Measurements from ENCODE around the gene PITX1.

DNA sequence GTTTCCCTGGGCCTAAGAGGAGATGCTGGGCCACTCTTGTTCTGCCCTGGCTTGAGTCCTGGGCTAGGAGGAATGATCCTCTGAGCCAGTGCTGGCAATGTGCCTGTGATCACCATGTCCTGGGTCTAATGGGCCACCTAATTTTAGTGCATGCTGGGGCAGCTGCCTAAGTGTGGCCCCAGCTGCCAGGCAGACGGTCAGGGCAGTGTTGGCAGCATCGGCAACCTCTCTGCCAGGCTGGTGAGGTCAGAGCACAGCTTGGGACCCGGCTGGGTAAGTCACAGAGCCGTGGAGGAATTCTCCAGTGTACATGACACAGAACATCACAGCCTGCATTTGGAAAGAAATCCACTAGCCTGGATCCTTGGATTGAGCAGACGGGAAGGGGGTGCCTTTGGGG is 21.4 kb upstream of the PITX1 start:
- TF ChIP-seq POLR2A (IDR thresholded peaks at IDR 0.05; ENCODE audit: borderline replicate concordance, extremely low read depth, insufficient read depth, insufficient read length) (no peak), RAD21 (IDR thresholded peaks at IDR 0.05; ENCODE audit: low read depth) (no peak), CEBPB (IDR thresholded peaks at IDR 0.05; ENCODE audit: low read depth) (no peak), EZH2phosphoT487 (IDR thresholded peaks at IDR 0.05; ENCODE audit: borderline replicate concordance) (no peak), SP1 (IDR thresholded peaks at IDR 0.05; ENCODE audit: low read depth) (no peak)
- TF ChIP-seq, protein P1, sequence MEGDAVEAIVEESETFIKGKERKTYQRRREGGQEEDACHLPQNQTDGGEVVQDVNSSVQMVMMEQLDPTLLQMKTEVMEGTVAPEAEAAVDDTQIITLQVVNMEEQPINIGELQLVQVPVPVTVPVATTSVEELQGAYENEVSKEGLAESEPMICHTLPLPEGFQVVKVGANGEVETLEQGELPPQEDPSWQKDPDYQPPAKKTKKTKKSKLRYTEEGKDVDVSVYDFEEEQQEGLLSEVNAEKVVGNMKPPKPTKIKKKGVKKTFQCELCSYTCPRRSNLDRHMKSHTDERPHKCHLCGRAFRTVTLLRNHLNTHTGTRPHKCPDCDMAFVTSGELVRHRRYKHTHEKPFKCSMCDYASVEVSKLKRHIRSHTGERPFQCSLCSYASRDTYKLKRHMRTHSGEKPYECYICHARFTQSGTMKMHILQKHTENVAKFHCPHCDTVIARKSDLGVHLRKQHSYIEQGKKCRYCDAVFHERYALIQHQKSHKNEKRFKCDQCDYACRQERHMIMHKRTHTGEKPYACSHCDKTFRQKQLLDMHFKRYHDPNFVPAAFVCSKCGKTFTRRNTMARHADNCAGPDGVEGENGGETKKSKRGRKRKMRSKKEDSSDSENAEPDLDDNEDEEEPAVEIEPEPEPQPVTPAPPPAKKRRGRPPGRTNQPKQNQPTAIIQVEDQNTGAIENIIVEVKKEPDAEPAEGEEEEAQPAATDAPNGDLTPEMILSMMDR (IDR thresholded peaks at IDR 0.05 in 2 of 3, conservative IDR thresholded peaks at IDR 0.05 in 1 of 3; ENCODE audit: borderline replicate concordance in 1 of 3, insufficient read depth in 1 of 3, low read depth in 2 of 3, low read length in 2 of 3) = no peak
- TF ChIP-seq, protein P2, sequence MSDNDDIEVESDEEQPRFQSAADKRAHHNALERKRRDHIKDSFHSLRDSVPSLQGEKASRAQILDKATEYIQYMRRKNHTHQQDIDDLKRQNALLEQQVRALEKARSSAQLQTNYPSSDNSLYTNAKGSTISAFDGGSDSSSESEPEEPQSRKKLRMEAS (IDR thresholded peaks at IDR 0.05) = no peak
- TF ChIP-seq, protein P3, sequence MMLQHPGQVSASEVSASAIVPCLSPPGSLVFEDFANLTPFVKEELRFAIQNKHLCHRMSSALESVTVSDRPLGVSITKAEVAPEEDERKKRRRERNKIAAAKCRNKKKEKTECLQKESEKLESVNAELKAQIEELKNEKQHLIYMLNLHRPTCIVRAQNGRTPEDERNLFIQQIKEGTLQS (IDR thresholded peaks at IDR 0.05) = no peak
